HepG2 (cell line): ENCODE results near the gene DPEP2NB. TPM values are rescaled to one million over a fixed set of nuclear protein-coding genes. Genes with fewer than 3 reads are reported as not detected.

ENCODE experiments used
- ATAC-seq: fragments of 200-7000 bp; cut with Tn5 transposase; 3 replicates; pipeline ENCODE4 v1.9.1; 2020; ENCODE audit warnings: mild to moderate bottlenecking, moderate library complexity
- BruUV-seq: library from RNA; stranded (reverse); fragments of 400-500 nt; replicated peaks from 2 replicates; lab custom pipeline; 2021; lab: Mats Ljungman, UMichigan
- CTCF ChIA-PET: fragments of 300-600 bp; formaldehyde crosslinking; extraction: SDS; loops from one replicate; lab custom pipeline; 2021; ENCODE audit warnings: low total read pairs, inconsistent platforms, low intra/inter-chr PET ratio; lab: Yijun Ruan, JAX
- POLR2A ChIA-PET: fragments of 350-600 bp; sonication (Branson Sonifier 250); formaldehyde crosslinking; loops from one replicate; lab custom pipeline; 2020; ENCODE audit warnings: antibody characterized with exemption, inconsistent platforms; lab: Yijun Ruan, JAX
- DNase-seq: peaks from one replicate; pipeline ENCODE4 v3.0.0-alpha.2; 2015; ENCODE audit warnings: low spot score
- FAIRE-seq: peaks from 3 replicates; lab custom pipeline; 2011; peaks lifted over from hg19 to GRCh38; lab: Jason Lieb, UNC
- H2AFZ ChIP-seq: one replicate; pipeline ENCODE4 v1.6.1; 2011; ENCODE audit warnings: low read length, inconsistent platforms
- H3K27ac ChIP-seq: fragments of 300-600 bp; 3 replicates; pipeline ENCODE4 v1.8.0; 2011; ENCODE audit warnings: mixed run types, mild to moderate bottlenecking, mixed read lengths, low read length, inconsistent platforms; ENCODE audit not compliant: insufficient read depth; ENCODE audit errors: extremely low read length
- H3K27me3 ChIP-seq, 2 experiments: fragments of 200-600 bp in 1 of 2; 2 replicates in 1 of 2; 3 replicates in 1 of 2; pipeline versions ENCODE4 v1.6.0 to v1.8.0; 2011; ENCODE audit warnings: low read length in 2 of 2, mild to moderate bottlenecking in 2 of 2, moderate library complexity in 2 of 2, inconsistent platforms in 1 of 2; ENCODE audit not compliant: insufficient read depth in 2 of 2, control insufficient read depth in 1 of 2
- H3K36me3 ChIP-seq, 2 experiments: fragments of 200-600 bp in 1 of 2; replicated peaks in 1 of 2; 2 replicates in 1 of 2; 3 replicates in 1 of 2; pipeline versions ENCODE4 v1.5.1 to v1.8.0; 2011; ENCODE audit warnings: low read length in 2 of 2, inconsistent platforms in 1 of 2; ENCODE audit not compliant: insufficient read depth in 2 of 2, control insufficient read depth in 1 of 2
- H3K4me1 ChIP-seq: 2 replicates; pipeline ENCODE4 v1.5.1; 2012; ENCODE audit warnings: low read length, inconsistent platforms; ENCODE audit not compliant: insufficient read depth
- H3K4me2 ChIP-seq: 2 replicates; pipeline ENCODE4 v1.6.0; 2011; ENCODE audit warnings: low read depth, low read length, inconsistent platforms
- H3K4me3 ChIP-seq, 3 experiments: fragments of 200-600 bp in 1 of 3; sonication (generic), shearing (Covaris generic) in 1 of 3; replicated peaks in 1 of 3; 2 replicates each; pipeline ENCODE4 v1.5.1; 2011 to 2016; ENCODE audit warnings: low read length in 3 of 3, inconsistent platforms in 2 of 3, low read depth in 2 of 3, mild to moderate bottlenecking in 2 of 3, control low read depth in 1 of 3, mixed read lengths in 1 of 3; ENCODE audit not compliant: insufficient read depth in 1 of 3
- H3K79me2 ChIP-seq: one replicate; pipeline ENCODE4 v1.6.1; 2011; ENCODE audit warnings: low read length, inconsistent platforms; ENCODE audit not compliant: insufficient read depth
- H3K9ac ChIP-seq: 2 replicates; pipeline ENCODE4 v1.6.0; 2011; ENCODE audit warnings: mild to moderate bottlenecking, low read depth, low read length, inconsistent platforms; ENCODE audit not compliant: insufficient read depth
- H3K9me3 ChIP-seq: 2 replicates; pipeline ENCODE4 v1.5.1; 2012; ENCODE audit warnings: mild to moderate bottlenecking, low read length
- H4K20me1 ChIP-seq: 2 replicates; pipeline ENCODE4 v1.6.0; 2011; ENCODE audit warnings: inconsistent platforms, mild to moderate bottlenecking, low read length, moderate library complexity; ENCODE audit not compliant: insufficient read depth
- ARNT ChIP-seq: fragments of 450-650 bp; IDR thresholded peaks from 2 replicates; pipeline ENCODE4 v1.6.1; 2017
- ATAD3A ChIP-seq: sonication (generic); formaldehyde crosslinking; IDR thresholded peaks from 2 replicates; pipeline ENCODE4 v1.4.0; 2020; ENCODE audit warnings: missing genetic modification reagents
- PHF20 ChIP-seq: sonication (generic); formaldehyde crosslinking; IDR thresholded peaks from 2 replicates; pipeline ENCODE4 v1.5.0; 2020; ENCODE audit warnings: mild to moderate bottlenecking, missing genetic modification reagents
- RBM39 ChIP-seq: fragments of 200-400 bp; formaldehyde crosslinking; IDR thresholded peaks from one replicate; pipeline ENCODE4 v1.6.1; 2018; ENCODE audit warnings: antibody characterized with exemption, mild to moderate bottlenecking, low read depth, low read length; ENCODE audit not compliant: poor library complexity, severe bottlenecking
- SMC3 ChIP-seq: IDR thresholded peaks from 2 replicates; pipeline ENCODE4 v1.6.1; 2011; ENCODE audit warnings: low read length, improper control_type of control experiment
- SYNCRIP ChIP-seq: fragments of 200-400 bp; formaldehyde crosslinking; IDR thresholded peaks from 2 replicates; pipeline ENCODE4 v1.6.1; 2018; ENCODE audit warnings: mild to moderate bottlenecking, low read depth, low read length; ENCODE audit not compliant: insufficient read depth
- ZBTB42 ChIP-seq: sonication (generic); formaldehyde crosslinking; IDR thresholded peaks from 2 replicates; pipeline ENCODE4 v1.5.0; 2020; ENCODE audit warnings: mild to moderate bottlenecking, missing genetic modification reagents
- ZBTB8A ChIP-seq: sonication (generic); formaldehyde crosslinking; IDR thresholded peaks from 2 replicates; pipeline ENCODE4 v1.4.0; 2020; ENCODE audit warnings: mild to moderate bottlenecking, low read depth, missing genetic modification reagents, borderline replicate concordance
- ZMYM4 ChIP-seq: sonication (generic); formaldehyde crosslinking; IDR thresholded peaks from 2 replicates; pipeline ENCODE4 v1.8.1; 2023; ENCODE audit warnings: mild to moderate bottlenecking, missing genetic modification reagents
- ZNF605 ChIP-seq: sonication (generic); formaldehyde crosslinking; IDR thresholded peaks from 2 replicates; pipeline ENCODE4 v1.8.0; 2022; ENCODE audit warnings: mild to moderate bottlenecking, missing genetic modification reagents
- ZNF775 ChIP-seq: sonication (generic); formaldehyde crosslinking; IDR thresholded peaks from 2 replicates; pipeline ENCODE4 v1.4.0; 2020; ENCODE audit warnings: missing genetic modification reagents, mild to moderate bottlenecking, moderate library complexity, borderline replicate concordance
- WGBS: methylation state at CpG from one replicate; pipeline ENCODE4 v1.1.6; 2017; ENCODE audit warnings: low lambda C conversion rate; 5-methylcytosine and 5-hydroxymethylcytosine counted together
- in situ Hi-C: cut with HindIII; loops from 2 replicates; pipeline ENCODE4 v1.10.0; 2017; ENCODE audit warnings: low pct_unique_long_range_greater_than_20kb; ENCODE audit not compliant: extremely low pct_ligation_motif_present
- intact Hi-C: fragments of 100-400 bp; cut with micrococcal nuclease; formaldehyde crosslinking; loops from one replicate; pipeline ENCODE4 v1.10.0; 2022; ENCODE audit not compliant: unreplicated experiment
- polyA plus RNA-seq, 8 experiments: library from polyadenylated mRNA; depleted of rRNA in 3 of 8; stranded (reverse) in 7 of 8; unstranded in 1 of 8; fragments of >200 nt; fragmentation: Illumina TruSeq in 4 of 8; extraction: Trizol in 4 of 8; gene quantifications; 2 replicates each; pipeline versions ENCODE4 v1.2.1 to v1.2.3, GENCODE V29; 2011 to 2016; ENCODE audit warnings: low read depth in 4 of 8, missing spikeins in 1 of 8, mixed read lengths in 1 of 8; ENCODE audit not compliant: insufficient read depth in 1 of 8
- total RNA-seq, 5 experiments: library from RNA; depleted of rRNA; stranded (reverse); fragments of >200 nt; fragmentation: Illumina TruSeq; extraction: Trizol; gene quantifications; 2 replicates each; pipeline ENCODE4 v1.2.3, GENCODE V29; 2016; ENCODE audit warnings: low read depth in 1 of 5
- TF ChIP-seq, protein P1 (sequence below): sonication (generic); formaldehyde crosslinking; IDR thresholded peaks from 2 replicates; pipeline ENCODE4 v1.4.0; 2020; ENCODE audit warnings: low read depth, mild to moderate bottlenecking, missing genetic modification reagents
- TF ChIP-seq, protein P2 (sequence below): IDR thresholded peaks from 2 replicates; pipeline ENCODE4 v1.6.1; 2016; ENCODE audit warnings: missing genetic modification reagents, missing compliant biosample characterization
- TF ChIP-seq, protein P3 (sequence below): sonication (generic); formaldehyde crosslinking; conservative IDR thresholded peaks from 2 replicates; pipeline ENCODE4 v1.4.0; 2020; ENCODE audit warnings: missing genetic modification reagents
- TF ChIP-seq, protein P4 (sequence below): sonication (generic); formaldehyde crosslinking; IDR thresholded peaks from 2 replicates; pipeline ENCODE4 v1.4.0; 2020; ENCODE audit warnings: missing genetic modification reagents
- TF ChIP-seq, protein P5 (sequence below): sonication (generic); formaldehyde crosslinking; IDR thresholded peaks from 2 replicates; pipeline ENCODE4 v1.4.0; 2020; ENCODE audit warnings: missing genetic modification reagents

The DPEP2NB gene
- total and polyA plus RNA-seq, 2 of the 13 experiments (the other 11 are each of a cell fraction or from before 2014, with no cell fraction given) = not detected

DNA sequence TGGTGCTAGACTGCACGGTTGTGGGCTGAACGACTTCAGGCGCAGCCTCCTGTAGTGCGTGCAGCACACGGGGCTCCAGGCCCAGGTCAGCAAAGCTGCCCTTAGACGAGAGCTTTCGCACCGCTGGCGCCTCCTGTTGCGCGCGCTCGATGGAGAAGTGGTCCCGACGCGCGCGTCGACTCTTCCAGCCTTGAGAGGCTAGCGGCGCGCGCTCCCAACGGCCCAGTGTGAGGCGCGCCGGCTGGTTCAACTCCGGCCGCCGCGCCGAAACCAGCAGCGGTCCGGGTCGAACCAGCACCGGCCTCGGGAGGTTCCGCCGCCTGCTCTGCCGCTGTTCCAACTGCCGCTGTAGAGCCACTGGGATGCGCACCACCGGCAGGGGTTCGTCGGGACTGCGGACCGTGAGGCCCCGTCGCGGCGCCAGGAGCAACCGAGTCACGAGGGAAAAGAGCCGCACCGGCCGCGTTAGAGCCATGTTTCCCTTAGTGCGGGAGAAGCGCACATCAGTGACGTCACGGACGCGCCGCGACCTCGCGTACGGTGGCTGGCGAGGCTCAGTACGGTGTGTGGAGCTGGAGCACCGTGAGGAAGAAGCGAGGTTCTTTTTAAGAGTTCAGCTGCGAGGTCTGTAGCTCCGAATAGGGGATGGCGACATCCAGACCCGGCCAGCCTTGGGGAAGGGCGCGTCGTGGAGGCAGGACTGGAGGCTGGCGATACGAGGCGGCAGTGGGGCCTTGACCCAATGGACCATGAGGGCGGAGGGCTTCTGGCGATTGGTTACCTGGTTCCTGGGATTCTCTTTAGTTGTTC, 7.2 kb upstream of the DPEP2NB start, which contains the start of the genes DDX28 and DUS2:
TSS of gene DDX28 (minus strand) at position 505 of the 810 bp plus-strand sequence. CDS start at position 475, 30 bp downstream.
TSS of gene DUS2 (plus strand) at position 557 of the 810 bp plus-strand sequence. CDS start 14,740 bp downstream, outside the sequence.
- FAIRE-seq = peak; percentile 80
- intact Hi-C loops = no loop called here
- TF ChIP-seq ZNF775 (CRISPR knock-in tag) (no peak), ZMYM4 (CRISPR knock-in tag) (peak; percentile 95), SYNCRIP (no peak), SMC3 (no peak), ZNF605 (CRISPR knock-in tag) (peak; percentile 88), ZBTB42 (peak; percentile 79; the same call in 1 of the 2 replicates), ATAD3A (CRISPR knock-in tag) (no peak; the same call in 1 of the 2 replicates), RBM39 (peak; percentile 92), PHF20 (CRISPR knock-in tag) (peak; percentile 100), ARNT (no peak), ZBTB8A (no peak)
- TF ChIP-seq, protein P1, sequence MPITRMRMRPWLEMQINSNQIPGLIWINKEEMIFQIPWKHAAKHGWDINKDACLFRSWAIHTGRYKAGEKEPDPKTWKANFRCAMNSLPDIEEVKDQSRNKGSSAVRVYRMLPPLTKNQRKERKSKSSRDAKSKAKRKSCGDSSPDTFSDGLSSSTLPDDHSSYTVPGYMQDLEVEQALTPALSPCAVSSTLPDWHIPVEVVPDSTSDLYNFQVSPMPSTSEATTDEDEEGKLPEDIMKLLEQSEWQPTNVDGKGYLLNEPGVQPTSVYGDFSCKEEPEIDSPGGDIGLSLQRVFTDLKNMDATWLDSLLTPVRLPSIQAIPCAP (CRISPR knock-in tag) = peak; percentile 25; the same call in 1 of the 2 replicates
- TF ChIP-seq, protein P2, sequence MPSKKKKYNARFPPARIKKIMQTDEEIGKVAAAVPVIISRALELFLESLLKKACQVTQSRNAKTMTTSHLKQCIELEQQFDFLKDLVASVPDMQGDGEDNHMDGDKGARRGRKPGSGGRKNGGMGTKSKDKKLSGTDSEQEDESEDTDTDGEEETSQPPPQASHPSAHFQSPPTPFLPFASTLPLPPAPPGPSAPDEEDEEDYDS = peak; percentile 60
- TF ChIP-seq, protein P3, sequence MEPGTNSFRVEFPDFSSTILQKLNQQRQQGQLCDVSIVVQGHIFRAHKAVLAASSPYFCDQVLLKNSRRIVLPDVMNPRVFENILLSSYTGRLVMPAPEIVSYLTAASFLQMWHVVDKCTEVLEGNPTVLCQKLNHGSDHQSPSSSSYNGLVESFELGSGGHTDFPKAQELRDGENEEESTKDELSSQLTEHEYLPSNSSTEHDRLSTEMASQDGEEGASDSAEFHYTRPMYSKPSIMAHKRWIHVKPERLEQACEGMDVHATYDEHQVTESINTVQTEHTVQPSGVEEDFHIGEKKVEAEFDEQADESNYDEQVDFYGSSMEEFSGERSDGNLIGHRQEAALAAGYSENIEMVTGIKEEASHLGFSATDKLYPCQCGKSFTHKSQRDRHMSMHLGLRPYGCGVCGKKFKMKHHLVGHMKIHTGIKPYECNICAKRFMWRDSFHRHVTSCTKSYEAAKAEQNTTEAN = peak; percentile 62; the same call in 1 of the 2 replicates
- TF ChIP-seq, protein P4, sequence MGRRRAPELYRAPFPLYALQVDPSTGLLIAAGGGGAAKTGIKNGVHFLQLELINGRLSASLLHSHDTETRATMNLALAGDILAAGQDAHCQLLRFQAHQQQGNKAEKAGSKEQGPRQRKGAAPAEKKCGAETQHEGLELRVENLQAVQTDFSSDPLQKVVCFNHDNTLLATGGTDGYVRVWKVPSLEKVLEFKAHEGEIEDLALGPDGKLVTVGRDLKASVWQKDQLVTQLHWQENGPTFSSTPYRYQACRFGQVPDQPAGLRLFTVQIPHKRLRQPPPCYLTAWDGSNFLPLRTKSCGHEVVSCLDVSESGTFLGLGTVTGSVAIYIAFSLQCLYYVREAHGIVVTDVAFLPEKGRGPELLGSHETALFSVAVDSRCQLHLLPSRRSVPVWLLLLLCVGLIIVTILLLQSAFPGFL (CRISPR knock-in tag) = 0 out of 2 replicates have a peak, but pooled peaks have one; percentile 63
- TF ChIP-seq, protein P5, sequence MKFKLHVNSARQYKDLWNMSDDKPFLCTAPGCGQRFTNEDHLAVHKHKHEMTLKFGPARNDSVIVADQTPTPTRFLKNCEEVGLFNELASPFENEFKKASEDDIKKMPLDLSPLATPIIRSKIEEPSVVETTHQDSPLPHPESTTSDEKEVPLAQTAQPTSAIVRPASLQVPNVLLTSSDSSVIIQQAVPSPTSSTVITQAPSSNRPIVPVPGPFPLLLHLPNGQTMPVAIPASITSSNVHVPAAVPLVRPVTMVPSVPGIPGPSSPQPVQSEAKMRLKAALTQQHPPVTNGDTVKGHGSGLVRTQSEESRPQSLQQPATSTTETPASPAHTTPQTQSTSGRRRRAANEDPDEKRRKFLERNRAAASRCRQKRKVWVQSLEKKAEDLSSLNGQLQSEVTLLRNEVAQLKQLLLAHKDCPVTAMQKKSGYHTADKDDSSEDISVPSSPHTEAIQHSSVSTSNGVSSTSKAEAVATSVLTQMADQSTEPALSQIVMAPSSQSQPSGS (CRISPR knock-in tag) = peak; percentile 97

More for the DNA sequence above, 7.2 kb upstream of the DPEP2NB start, which contains the start of the genes DDX28 and DUS2:
- POLR2A ChIA-PET = interaction anchor here (0.6 to 3.3 kb wide), 26 partner anchors 11 to 456 kb away, joined by 3 to 26 read pairs (median 7); partner anchors contain the start of genes DPEP2, LCAT, NFATC3 and PSMB10
- BruUV-seq = TSS peak; percentile 79
- Histone ChIP-seq H3K79me2 (peaks cover 32% of the 10 kb centered on the region), H3K4me2 (peak within 1 kb of the TSS; percentile 96), H3K4me3 (peak within 1 kb of the TSS; percentile 92 to 99 (median 92)), H2AFZ (peak within 1 kb of the TSS; percentile 45), H3K36me3 (peaks cover 0 to 5% of the 10 kb centered on the region in 2 experiments; a peak in 2 of 5 replicates), H3K27ac (peak within 1 kb of the TSS; percentile 83), H3K4me1 (peaks cover 24% of the 10 kb centered on the region), H3K9ac (peak within 1 kb of the TSS; percentile 94), H3K27me3 (no peaks in the 10 kb centered on the region; a peak in 1 of 5 replicates), H4K20me1 (no peaks in the 10 kb centered on the region), H3K9me3 (no peaks in the 10 kb centered on the region)
- CTCF ChIA-PET = interaction anchor here (1.1 kb wide), 1 partner anchor 30 kb away, joined by 3 read pairs; no protein-coding TSS in a partner anchor
- WGBS = 1% methylated on average over 33 of the region's 84 CpGs
- DNase-seq (peak; percentile 88), ATAC-seq (peak; percentile 88)
- in situ Hi-C loops = no loop called here
